ENCODE data around the gene HTR3D. TPM values are rescaled to one million over a fixed set of nuclear protein-coding genes. Genes with fewer than 3 reads are reported as not detected.

HTR3D gene, protein sequence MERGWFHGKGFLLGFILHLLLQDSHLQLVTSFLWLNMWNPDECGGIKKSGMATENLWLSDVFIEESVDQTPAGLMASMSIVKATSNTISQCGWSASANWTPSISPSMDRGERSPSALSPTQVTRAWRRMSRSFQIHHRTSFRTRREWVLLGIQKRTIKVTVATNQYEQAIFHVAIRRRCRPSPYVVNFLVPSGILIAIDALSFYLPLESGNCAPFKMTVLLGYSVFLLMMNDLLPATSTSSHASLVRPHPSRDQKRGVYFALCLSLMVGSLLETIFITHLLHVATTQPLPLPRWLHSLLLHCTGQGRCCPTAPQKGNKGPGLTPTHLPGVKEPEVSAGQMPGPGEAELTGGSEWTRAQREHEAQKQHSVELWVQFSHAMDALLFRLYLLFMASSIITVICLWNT
- not detected for total RNA-seq

DNA sequence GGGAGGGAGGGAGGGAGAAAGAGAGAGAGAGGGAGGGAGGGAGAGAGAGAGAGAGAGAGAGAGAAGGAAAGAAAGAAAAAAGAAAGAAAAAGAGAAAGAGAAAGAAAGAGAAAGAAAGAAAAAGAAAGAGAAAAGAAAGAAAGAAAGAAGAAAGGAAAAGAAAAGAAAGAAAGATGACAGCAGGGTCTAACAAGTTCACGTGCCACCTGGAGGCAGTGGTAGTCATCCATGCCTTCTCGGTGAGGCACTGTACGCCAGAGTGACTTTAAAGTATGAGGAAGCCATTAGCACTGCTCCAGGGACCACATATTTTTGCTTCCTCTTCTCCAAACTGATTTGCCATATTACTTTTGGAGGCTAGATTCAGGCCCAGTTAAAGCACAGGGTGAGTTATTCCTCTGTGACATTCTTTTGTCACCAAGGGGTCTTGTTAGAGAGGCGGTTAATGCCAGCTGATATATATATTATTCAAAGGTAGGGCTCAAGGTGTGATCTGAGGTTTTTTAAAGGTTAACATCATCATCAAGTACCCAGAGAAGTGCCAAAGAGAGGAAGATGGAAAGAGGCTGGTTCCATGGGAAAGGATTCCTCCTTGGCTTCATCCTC, at the start of gene HTR3D:
HTR3D (plus strand) TSS at position 556 of the 606 bp plus-strand sequence; CDS start at position 556, 0 bp downstream.

DNA sequence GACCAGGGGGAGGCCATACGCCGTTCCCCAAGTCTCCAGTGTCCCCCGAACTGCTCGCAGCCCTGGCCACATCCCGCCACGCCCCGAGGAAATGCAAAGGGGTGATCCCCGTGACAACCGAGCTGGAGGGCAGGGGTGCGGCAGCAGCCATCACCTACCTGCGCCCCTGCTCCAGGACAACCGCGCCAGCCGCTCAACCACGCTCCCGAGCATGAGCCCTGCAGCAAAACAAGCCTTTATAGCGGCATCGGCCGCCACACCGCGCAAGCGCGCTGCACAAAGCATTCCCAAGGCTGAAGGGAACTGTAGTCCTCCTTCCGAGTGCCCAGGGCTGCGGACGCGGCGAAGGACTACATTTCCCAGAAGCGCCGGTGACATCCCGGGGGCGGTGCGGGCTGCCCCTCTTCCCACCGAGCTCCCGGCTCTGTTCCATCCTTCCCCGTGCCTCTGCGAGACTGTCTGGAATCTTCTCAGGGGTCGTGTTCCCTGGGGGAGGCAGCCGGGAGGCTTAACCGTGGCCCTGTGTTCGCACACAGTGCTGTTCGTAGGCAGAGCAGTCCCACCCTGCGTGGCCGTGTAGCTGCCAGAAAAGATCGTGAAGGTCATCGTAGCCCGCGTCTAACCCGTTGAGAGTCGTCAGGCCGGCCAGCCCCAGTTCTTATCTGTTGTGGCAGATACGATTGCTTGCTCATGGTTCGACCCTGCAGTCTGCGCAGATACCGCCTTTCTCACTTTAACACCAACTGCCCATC, 13.7 kb upstream of the HTR3D start, which contains the start of gene ABCC5:
ABCC5 (minus strand) TSS at position 213 of the 752 bp plus-strand sequence. CDS start 3,492 bp downstream, outside the sequence.

DNA sequence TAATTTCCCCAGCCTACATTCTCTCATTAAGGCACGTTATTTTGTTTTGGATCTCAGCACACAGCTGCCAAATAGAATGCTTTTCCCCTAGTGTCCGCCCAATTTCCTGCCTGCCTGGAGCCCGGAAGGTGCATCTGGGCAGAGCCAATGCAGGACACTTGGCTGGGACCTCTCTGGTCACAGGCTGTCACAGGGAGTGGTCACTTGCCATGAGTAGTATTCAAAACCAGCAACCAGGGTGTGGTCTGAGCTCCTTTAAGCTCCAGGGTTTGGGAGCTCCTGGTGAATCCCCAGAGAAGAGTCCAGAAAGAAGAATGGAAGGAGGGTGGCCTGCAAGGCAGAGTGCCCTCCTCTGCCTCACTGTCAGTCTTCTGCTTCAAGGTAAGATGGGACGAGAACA, 21.2 kb downstream of the HTR3D start, which contains the start of gene HTR3C:
HTR3C (plus strand) TSS at position 281 of the 400 bp plus-strand sequence; CDS start at position 315, 34 bp downstream.

Small RNAs within 50 kb of the gene (small RNA-seq; reads per million reads assigned to genes)
- 0 reads per million in 2 donors for gene RF00019

Other genes starting within 250 kb of the HTR3D start
- 1 to 10 TPM; 1.7 to 5.0 TPM for gene MAP6D1, start 206.2 kb upstream of the HTR3D start, total RNA-seq
- gene PARL, start 146.9 kb upstream of the HTR3D start, total RNA-seq, result 10 to 100 TPM; 38.5 to 53.6 TPM
- 10 to 100 TPM; 20.0 to 21.6 TPM for gene ABCC5, start 13.9 kb upstream of the HTR3D start, total RNA-seq
- gene HTR3C, start 21.3 kb downstream of the HTR3D start, total RNA-seq, result not detected
- not detected for gene HTR3E, start 65.3 kb downstream of the HTR3D start, total RNA-seq
- gene EIF2B5, start 103.6 kb downstream of the HTR3D start, total RNA-seq, result 10 to 100 TPM; 35.4 to 45.6 TPM
- 10 to 100 TPM; 41.0 to 54.7 TPM for gene DVL3, start 123.6 kb downstream of the HTR3D start, total RNA-seq
- gene AP2M1, start 143.1 kb downstream of the HTR3D start, total RNA-seq, result 100 to 1,000 TPM; 214 to 239 TPM
- 10 to 100 TPM; 39.9 to 52.9 TPM for gene ABCF3, start 154.5 kb downstream of the HTR3D start, total RNA-seq
- not detected for gene VWA5B2, start 197.8 kb downstream of the HTR3D start, total RNA-seq
- 10 to 100 TPM; 68.8 to 88.9 TPM for gene ALG3, start 217.2 kb downstream of the HTR3D start, total RNA-seq
- 1 to 10 TPM; 3.8 to 9.0 TPM for gene EEF1AKMT4, start 217.9 kb downstream of the HTR3D start, total RNA-seq
- gene CAMK2N2, start 229.8 kb downstream of the HTR3D start, total RNA-seq, result under 1 TPM; 0.33 to 0.69 TPM
- not detected for gene ECE2, start 244.3 kb downstream of the HTR3D start, total RNA-seq